Stimulated activated CD8-positive, alpha-beta memory T cell treated with anti-CD3 and anti-CD28 coated beads, Interleukin-15, amount 100 ng/mL, for 1 hour (primary cell): ENCODE data around the gene TIMM21.

Experiments used
- DNase-seq: peaks from one replicate; pipeline ENCODE4 v3.0.0-alpha.2; 2020; ENCODE audit warnings: low read depth

The TIMM21 gene

GRCh38 chr18:74148543-74149070 lies 284 bp downstream of the TIMM21 start:
- DNase-seq, result no peak

GRCh38 chr18:74149878-74150277 lies 1.6 kb downstream of the TIMM21 start:
- no peak for DNase-seq

GRCh38 chr18:74152270-74152669 lies 3.9 kb downstream of the TIMM21 start:
- DNase-seq, result no peak

GRCh38 chr18:74152857-74153256 lies 4.5 kb downstream of the TIMM21 start:
- DNase-seq, result no peak

- no peak for DNase-seq
These were observed 5.1 kb downstream of the TIMM21 start for GRCh38 chr18:74153377-74153776.

GRCh38 chr18:74153793-74154192 lies 5.5 kb downstream of the TIMM21 start:
- no peak for DNase-seq

GRCh38 chr18:74154716-74155115 lies 6.4 kb downstream of the TIMM21 start:
- no peak for DNase-seq

- no peak for DNase-seq
These were observed 7.0 kb downstream of the TIMM21 start for GRCh38 chr18:74155276-74155675.

- no peak for DNase-seq
These were observed 14.8 kb downstream of the TIMM21 start for GRCh38 chr18:74163019-74163660.

GRCh38 chr18:74166386-74166785 lies 18.1 kb downstream of the TIMM21 start:
- no peak for DNase-seq

- DNase-seq, result no peak
These were observed 23.7 kb downstream of the TIMM21 start for GRCh38 chr18:74171910-74172606.

- no peak for DNase-seq
These were observed 24.5 kb downstream of the TIMM21 start for GRCh38 chr18:74172697-74173433.

- no peak for DNase-seq
These were observed 25.1 kb downstream of the TIMM21 start for GRCh38 chr18:74173434-74173750.

- no peak for DNase-seq
These were observed 27.3 kb downstream of the TIMM21 start for GRCh38 chr18:74175658-74176057.

- no peak for DNase-seq
These were observed 30.6 kb downstream of the TIMM21 start for GRCh38 chr18:74178884-74179283.

GRCh38 chr18:74179623-74180199 lies 31.4 kb downstream of the TIMM21 start:
- DNase-seq, result no peak

- DNase-seq, result no peak
These were observed 34.0 kb downstream of the TIMM21 start for GRCh38 chr18:74182335-74182734.

GRCh38 chr18:74183130-74183529 lies 34.8 kb downstream of the TIMM21 start:
- no peak for DNase-seq

GRCh38 chr18:74184875-74185274 lies 36.6 kb downstream of the TIMM21 start:
- DNase-seq, result no peak

GRCh38 chr18:74185860-74186259 lies 37.5 kb downstream of the TIMM21 start:
- no peak for DNase-seq

GRCh38 chr18:74186661-74187060 lies 38.3 kb downstream of the TIMM21 start:
- DNase-seq, result no peak

GRCh38 chr18:74190086-74190485 lies 41.8 kb downstream of the TIMM21 start:
- no peak for DNase-seq

GRCh38 chr18:74191577-74191976 lies 43.3 kb downstream of the TIMM21 start:
- no peak for DNase-seq
